Aorta (tissue), 5 donors: ENCODE results near the gene COG4. TPM values are rescaled to one million over a fixed set of nuclear protein-coding genes. Genes with fewer than 3 reads are reported as not detected.

Source experiments
- ATAC-seq: fragments of 200-7000 bp; cut with Tn5 transposase; one replicate; pipeline ENCODE4 v1.9.1; 2022; ENCODE audit warnings: moderate library complexity; ENCODE audit not compliant: low FRiP score
- DNase-seq, 2 donors: peaks; one replicate each; pipeline ENCODE4 v3.0.0-alpha.2; 2020
- H3K27ac ChIP-seq, 2 donors: one replicate each; pipeline ENCODE4 v1.5.1; 2013; ENCODE audit warnings: low read length in 2 of 2, mild to moderate bottlenecking in 2 of 2, moderate library complexity in 2 of 2, control low read depth in 1 of 2, inconsistent platforms in 1 of 2, low read depth in 1 of 2
- H3K27me3 ChIP-seq, 2 donors: one replicate each; pipeline ENCODE4 v1.6.1; 2013; ENCODE audit warnings: control low read depth in 1 of 2, low read length in 1 of 2, mild to moderate bottlenecking in 1 of 2, moderate library complexity in 1 of 2; ENCODE audit not compliant: insufficient read depth in 2 of 2, control insufficient read depth in 1 of 2
- H3K36me3 ChIP-seq, 2 donors: one replicate each; pipeline ENCODE4 v1.6.1; 2013; ENCODE audit warnings: control low read depth in 1 of 2, low read length in 1 of 2, mild to moderate bottlenecking in 1 of 2; ENCODE audit not compliant: insufficient read depth in 2 of 2, control insufficient read depth in 1 of 2
- H3K4me1 ChIP-seq, 2 donors: one replicate each; pipeline ENCODE4 v1.6.1; 2013; ENCODE audit warnings: low read length in 2 of 2, control low read depth in 1 of 2, mild to moderate bottlenecking in 1 of 2, moderate library complexity in 1 of 2; ENCODE audit not compliant: insufficient read depth in 2 of 2, control insufficient read depth in 1 of 2
- H3K4me3 ChIP-seq, 2 donors: one replicate each; pipeline ENCODE4 v1.5.1; 2013; ENCODE audit warnings: low read length in 2 of 2, control low read depth in 1 of 2, mild to moderate bottlenecking in 1 of 2
- H3K9me3 ChIP-seq: one replicate; pipeline ENCODE4 v1.6.1; 2013; ENCODE audit warnings: mild to moderate bottlenecking, low read length; ENCODE audit not compliant: control insufficient read depth
- WGBS, 2 donors: extraction: QIAGEN DNeasy Blood & Tissue Kit; methylation state at CpG; one replicate each; pipeline ENCODE4 v1.1.7; 2013; 5-methylcytosine and 5-hydroxymethylcytosine counted together
- intact Hi-C, 2 donors: fragments of 100-400 bp; cut with DNase I; formaldehyde crosslinking; loops; one replicate each; pipeline versions ENCODE4 v1.14.2 to v1.15.0; 2022
- long read RNA-seq, 2 donors: library from polyadenylated mRNA; unstranded; transcript quantifications; one replicate each; pipeline ENCODE4 v2.0.0, GENCODE V29; 2020 to 2021
- polyA plus RNA-seq, 2 donors: library from polyadenylated mRNA; stranded (reverse); fragments of 200-250 nt; gene quantifications; one replicate each; pipeline ENCODE4 v1.2.3, GENCODE V29; 2013
- total RNA-seq, 2 donors: library from RNA; stranded (reverse); fragmentation: NEBNext Ultra II Directional; extraction: Animal tissue kit (Norgen Biotek cat#: 25700); gene quantifications; one replicate each; pipeline ENCODE4 v1.2.1, GENCODE V29; 2021
- donor health status: healthy with polysubstance abuse.
- donor health status: Bipolar disorder and iron deficiency.
- donor health status: DM: no; HTN: no; CAD: no.
- donor health status: DM: no; HTN: no; CAD: no.
- donor health status: DM: yes; HTN: yes; CAD: no.

Gene COG4
- total RNA-seq (10 to 100 TPM; 35.7 to 44.6 TPM), polyA plus RNA-seq (10 to 100 TPM; 18.2 to 96.2 TPM)
- long read RNA-seq, donor 1, transcript COG4-201 (19 exons, 2,833 nt): major isoform, 138 of 186 reads
- long read RNA-seq, donor 1, partial matches to known transcripts: 19 of 186 reads
- long read RNA-seq, donor 1, other reads (novel, unspliced or antisense): 25 of 186 reads
- long read RNA-seq, donor 2, transcript COG4-201 (19 exons, 2,833 nt): major isoform, 30 of 42 reads
- long read RNA-seq, donor 2, partial matches to known transcripts: 4 of 42 reads
- long read RNA-seq, donor 2, other reads (novel, unspliced or antisense): 8 of 42 reads

GRCh38 chr16:70523076-70523742 is at the start of gene COG4:
COG4 (minus strand) TSS chr16:70523554; CDS start chr16:70523543, 11 bp downstream.
- intact Hi-C loops: loop anchor here in 1 of 2 donors (5.0 to 10.0 kb wide), 2 partner anchors 141 to 252 kb away; no protein-coding TSS in a partner anchor
- ATAC-seq: peak; percentile 96
- peaks cover 0 to 5% of the 10 kb centered on the region in 2 donors for H3K4me1 ChIP-seq
- no peaks in the 10 kb centered on the region for H3K27me3 ChIP-seq
- no peaks in the 10 kb centered on the region for H3K36me3 ChIP-seq
- WGBS, 2 donors: 0% methylated on average over 36 of the region's 36 CpGs
- peak; percentile 93 to 95 for DNase-seq
- peak within 1 kb of the TSS; percentile 85 to 94 for H3K4me3 ChIP-seq
- H3K27ac ChIP-seq: peak within 1 kb of the TSS; percentile 75 to 77
- H3K9me3 ChIP-seq: no peaks in the 10 kb centered on the region

- Histone ChIP-seq H3K27me3 (no peaks in the 10 kb centered on the region), H3K4me3 (no peak overlapping the region), H3K9me3 (no peaks in the 10 kb centered on the region), H3K36me3 (peaks cover 0 to 17% of the 10 kb centered on the region in 2 donors), H3K27ac (peak overlapping the region; percentile 49 to 70), H3K4me1 (peaks cover 7% of the 10 kb centered on the region in 2 donors)
- DNase-seq (no peak), ATAC-seq (no peak)
- intact Hi-C loops: loop anchor here (5.0 to 10.0 kb wide), 3 partner anchors 74 to 182 kb away; partner anchors contain the start of gene IL34 (in 1 of the 2)
- WGBS, 2 donors: 14 to 25% methylated on average over 2 of the region's 2 CpGs
Observed at GRCh38 chr16:70572926-70573270, 49.5 kb upstream of the COG4 start.

- Histone ChIP-seq H3K4me3 (no peak overlapping the region), H3K4me1 (peaks cover 7% of the 10 kb centered on the region in 2 donors), H3K27ac (peak overlapping the region; percentile 68 to 70), H3K36me3 (peaks cover 0 to 17% of the 10 kb centered on the region in 2 donors), H3K9me3 (no peaks in the 10 kb centered on the region), H3K27me3 (no peaks in the 10 kb centered on the region)
- DNase-seq: peak in 1 of 2 donors; percentile 46
- 81 to 84% methylated on average over 5 of the region's 5 CpGs for WGBS, 2 donors
- intact Hi-C loops: loop anchor here (5.0 to 10.0 kb wide), 3 partner anchors 75 to 183 kb away; partner anchors contain the start of gene IL34 (in 1 of the 2)
- no peak for ATAC-seq
Observed at GRCh38 chr16:70572050-70572925, 48.9 kb upstream of the COG4 start.

- ATAC-seq: no peak
- no peak overlapping the region for H3K4me3 ChIP-seq
- 80 to 82% methylated on average over 8 of the region's 8 CpGs for WGBS, 2 donors
- no peak overlapping the region for H3K27ac ChIP-seq
- intact Hi-C loops: loop anchor here (5.0 to 10.0 kb wide), 3 partner anchors 76 to 183 kb away; partner anchors contain the start of gene IL34 (in 1 of the 2)
- peaks cover 0 to 18% of the 10 kb centered on the region in 2 donors for H3K36me3 ChIP-seq
- no peaks in the 10 kb centered on the region for H3K9me3 ChIP-seq
- peak in 1 of 2 donors; percentile 27 for DNase-seq
- no peaks in the 10 kb centered on the region for H3K27me3 ChIP-seq
- H3K4me1 ChIP-seq: peaks cover 7% of the 10 kb centered on the region in 2 donors
Observed at GRCh38 chr16:70571623-70572022, 48.3 kb upstream of the COG4 start.

GRCh38 chr16:70570967-70571570 is 47.7 kb upstream of the COG4 start:
- peaks cover 0 to 19% of the 10 kb centered on the region in 2 donors for H3K36me3 ChIP-seq
- ATAC-seq (no peak), DNase-seq (no peak)
- intact Hi-C loops: loop anchor here (5.0 to 10.0 kb wide), 3 partner anchors 76 to 184 kb away; partner anchors contain the start of gene IL34 (in 1 of the 2)
- no peaks in the 10 kb centered on the region for H3K27me3 ChIP-seq
- H3K4me3 ChIP-seq: no peak overlapping the region
- H3K9me3 ChIP-seq: no peaks in the 10 kb centered on the region
- H3K27ac ChIP-seq: no peak overlapping the region
- H3K4me1 ChIP-seq: peaks cover 3 to 7% of the 10 kb centered on the region in 2 donors
- WGBS, 2 donors: 78% methylated on average over 10 of the region's 10 CpGs

- Histone ChIP-seq H3K4me1 (peaks cover 3 to 7% of the 10 kb centered on the region in 2 donors), H3K36me3 (peaks cover 0 to 23% of the 10 kb centered on the region in 2 donors), H3K27ac (no peak overlapping the region), H3K27me3 (no peaks in the 10 kb centered on the region), H3K4me3 (no peak overlapping the region), H3K9me3 (no peaks in the 10 kb centered on the region)
- WGBS, 2 donors: 81 to 83% methylated on average over 6 of the region's 6 CpGs
- intact Hi-C loops: loop anchor here (5.0 to 10.0 kb wide), 4 partner anchors 42 to 185 kb away; partner anchors contain the start of gene IL34 (in 1 of the 2)
- ATAC-seq (no peak), DNase-seq (no peak)
Observed at GRCh38 chr16:70569752-70570151, 46.4 kb upstream of the COG4 start.

- Histone ChIP-seq H3K4me1 (peaks cover 3% of the 10 kb centered on the region in 2 donors), H3K27ac (no peak overlapping the region), H3K4me3 (no peak overlapping the region), H3K27me3 (no peaks in the 10 kb centered on the region), H3K36me3 (peaks cover 1 to 25% of the 10 kb centered on the region in 2 donors), H3K9me3 (no peaks in the 10 kb centered on the region)
- ATAC-seq (no peak), DNase-seq (no peak)
- 60 to 68% methylated on average over 5 of the region's 5 CpGs for WGBS, 2 donors
- intact Hi-C loops: loop anchor here in 1 of 2 donors (5.0 kb wide), 1 partner anchor 41 kb away; no protein-coding TSS in a partner anchor
Observed at GRCh38 chr16:70568601-70569237, 45.4 kb upstream of the COG4 start.
